WI38 (cell line): ENCODE measurements around the gene DENND4B.

Experiments used
- H3K4me3 ChIP-seq: 2 replicates; pipeline ENCODE4 v1.5.1; 2011; ENCODE audit warnings: low read depth, mild to moderate bottlenecking, control low read depth, low read length
- CTCF ChIP-seq: IDR thresholded peaks from 2 replicates; pipeline ENCODE4 v1.5.1; 2012; ENCODE audit warnings: low read depth, mild to moderate bottlenecking, control low read depth, low read length

Gene DENND4B

GRCh38 chr1:153946622-153947241, at the start of gene DENND4B:
TSS of gene DENND4B (minus strand) at chr1:153946718. CDS start at chr1:153944374, 2,344 bp downstream.
- TF ChIP-seq CTCF = peak; percentile 85
- H3K4me3 ChIP-seq = peak within 1 kb of the TSS; percentile 84

GRCh38 chr1:153995640-153996039, 49.1 kb upstream of the DENND4B start:
- no peak overlapping the region for H3K4me3 ChIP-seq
- no peak for TF ChIP-seq CTCF

- no peak overlapping the region for H3K4me3 ChIP-seq
- TF ChIP-seq CTCF = no peak
These were observed 48.7 kb upstream of the DENND4B start for GRCh38 chr1:153995202-153995601.

GRCh38 chr1:153991806-153992205, 45.3 kb upstream of the DENND4B start:
- no peak for TF ChIP-seq CTCF
- H3K4me3 ChIP-seq = peak overlapping the region; percentile 96

GRCh38 chr1:153991151-153991630, 44.7 kb upstream of the DENND4B start:
- peak overlapping the region; percentile 96 for H3K4me3 ChIP-seq
- no peak for TF ChIP-seq CTCF

- no peak for TF ChIP-seq CTCF
- peak within 1 kb of the TSS; percentile 96 for H3K4me3 ChIP-seq
These were observed 44.1 kb upstream of the DENND4B start, which contains the start of gene RPS27 for GRCh38 chr1:153990468-153991150. TSS of gene RPS27 (plus strand) at chr1:153990762. CDS start at chr1:153990797, 35 bp downstream.

GRCh38 chr1:153987621-153988020, 41.1 kb upstream of the DENND4B start:
- no peak for TF ChIP-seq CTCF
- no peak overlapping the region for H3K4me3 ChIP-seq
